Gastroesophageal sphincter (tissue), 4 donors: Measurements from ENCODE around the gene KRTAP12-1. TPM values are rescaled to one million over a fixed set of nuclear protein-coding genes. Genes with fewer than 3 reads are reported as not detected.

Experiments used
- ATAC-seq: fragments of 150-250 bp; one replicate; pipeline ENCODE4 v1.9.1; 2016; ENCODE audit warnings: mild to moderate bottlenecking, moderate library complexity
- H3K27ac ChIP-seq, 4 donors: fragments of 200-600 bp; sonication (generic) in 3 of 4; 1 replicate in 3 of 4; 2 replicates in 1 of 4; pipeline ENCODE4 v1.5.1; 2016 to 2019
- H3K27me3 ChIP-seq: fragments of 200-600 bp; sonication (generic); one replicate; pipeline ENCODE4 v1.5.1; 2019
- H3K36me3 ChIP-seq, 2 donors: fragments of 200-600 bp; sonication (generic); one replicate each; pipeline ENCODE4 v1.5.1; 2019; ENCODE audit warnings: control low read depth in 1 of 2
- H3K4me1 ChIP-seq, 3 donors: fragments of 200-600 bp; sonication (generic); 1 replicate in 2 of 3; 2 replicates in 1 of 3; pipeline ENCODE4 v1.5.1; 2016 to 2019; ENCODE audit warnings: control low read depth in 2 of 3
- H3K4me3 ChIP-seq, 2 donors: fragments of 200-600 bp; sonication (generic); one replicate each; pipeline ENCODE4 v1.5.1; 2019; ENCODE audit warnings: mild to moderate bottlenecking in 1 of 2, moderate library complexity in 1 of 2
- H3K9me3 ChIP-seq, 3 donors: fragments of 200-600 bp; sonication (generic); one replicate each; pipeline ENCODE4 v1.5.1; 2017 to 2019; ENCODE audit warnings: control low read depth in 2 of 3
- CTCF ChIP-seq, 4 experiments: fragments of 200-600 bp in 2 of 4; fragments of 450-650 bp in 2 of 4; sonication (generic) in 1 of 4; IDR thresholded peaks; one replicate each; pipeline ENCODE4 v1.5.1; 2017 to 2019; ENCODE audit warnings: antibody characterized with exemption in 4 of 4, mild to moderate bottlenecking in 2 of 4, moderate library complexity in 2 of 4
- EP300 ChIP-seq: sonication (generic); formaldehyde crosslinking; IDR thresholded peaks from one replicate; pipeline ENCODE4 v1.6.1; 2017; ENCODE audit warnings: antibody characterized with exemption, mild to moderate bottlenecking
- POLR2A ChIP-seq, 2 donors: fragments of 450-650 bp; IDR thresholded peaks; one replicate each; pipeline ENCODE4 v1.6.1; 2017; ENCODE audit warnings: antibody characterized with exemption in 2 of 2, mild to moderate bottlenecking in 2 of 2, moderate library complexity in 1 of 2
- POLR2AphosphoS5 ChIP-seq: sonication (generic); formaldehyde crosslinking; IDR thresholded peaks from one replicate; pipeline ENCODE4 v1.6.1; 2017; ENCODE audit warnings: antibody characterized with exemption
- WGBS, 2 donors: methylation state at CpG; one replicate each; pipeline ENCODE4 v1.1.5; 2018; ENCODE audit warnings: low coverage in 1 of 2; 5-methylcytosine and 5-hydroxymethylcytosine counted together
- total RNA-seq, 4 donors: library from RNA; depleted of rRNA; stranded (reverse); fragments of >200 nt; gene quantifications; one replicate each; pipeline ENCODE4 v1.1.0, GENCODE V29; 2016

The KRTAP12-1 gene
- total RNA-seq, 4 donors from 2014 or later, result not detected

- 43 to 66% methylated on average over 6 to 8 of the region's 11 CpGs for WGBS, 2 donors
- Histone ChIP-seq H3K4me1 (no peaks in the 10 kb centered on the region), H3K27me3 (peaks cover 41% of the 10 kb centered on the region), H3K4me3 (no peak overlapping the region), H3K36me3 (no peaks in the 10 kb centered on the region), H3K9me3 (peaks cover 0 to 13% (median 0%) of the 10 kb centered on the region in 3 donors), H3K27ac (no peak overlapping the region)
- no peak for ATAC-seq
- no peak for TF ChIP-seq EP300
- TF ChIP-seq CTCF (IDR thresholded peaks at IDR 0.05), result no peak
- TF ChIP-seq POLR2AphosphoS5, result no peak
- no peak for TF ChIP-seq POLR2A (IDR thresholded peaks at IDR 0.05)
Measured at GRCh38 chr21:44658913-44659595, 22.9 kb downstream of the KRTAP12-1 start.

GRCh38 chr21:44658541-44658910 lies 23.4 kb downstream of the KRTAP12-1 start:
- WGBS, 2 donors, result 66% methylated on average over 5 of the region's 5 CpGs; no CpG with 5 or more reads in 1 of the 2 donors
- peaks cover 0 to 13% (median 0%) of the 10 kb centered on the region in 3 donors for H3K9me3 ChIP-seq
- TF ChIP-seq POLR2AphosphoS5, result no peak
- no peaks in the 10 kb centered on the region for H3K36me3 ChIP-seq
- no peak for ATAC-seq
- H3K4me3 ChIP-seq, result no peak overlapping the region
- H3K27ac ChIP-seq, result no peak overlapping the region
- H3K27me3 ChIP-seq, result peaks cover 42% of the 10 kb centered on the region
- H3K4me1 ChIP-seq, result no peaks in the 10 kb centered on the region

GRCh38 chr21:44657635-44658540 lies 24.1 kb downstream of the KRTAP12-1 start, which contains the start of gene KRTAP12-3:
Gene KRTAP12-3 (plus strand): TSS chr21:44657932. CDS start chr21:44657980, 48 bp downstream.
- H3K27me3 ChIP-seq, result peaks cover 42% of the 10 kb centered on the region
- WGBS, 2 donors, result 72% methylated on average over 24 of the region's 26 CpGs; no CpG with 5 or more reads in 1 of the 2 donors
- no peaks in the 10 kb centered on the region for H3K4me1 ChIP-seq
- no peak within 1 kb of the TSS for H3K27ac ChIP-seq
- H3K9me3 ChIP-seq, result peaks cover 0 to 10% (median 0%) of the 10 kb centered on the region in 3 donors
- no peaks in the 10 kb centered on the region for H3K36me3 ChIP-seq
- TF ChIP-seq POLR2AphosphoS5 (no peak), CTCF (IDR thresholded peaks at IDR 0.05) (no peak), POLR2A (IDR thresholded peaks at IDR 0.05) (no peak), EP300 (no peak)
- no peak within 1 kb of the TSS for H3K4me3 ChIP-seq
- ATAC-seq, result no peak

- H3K27ac ChIP-seq, result no peak overlapping the region
Measured at GRCh38 chr21:44656868-44657267, 25.1 kb downstream of the KRTAP12-1 start.

More at GRCh38 chr21:44656868-44657267, 25.1 kb downstream of the KRTAP12-1 start:
- no peak for TF ChIP-seq POLR2AphosphoS5
- no peak for TF ChIP-seq POLR2A (IDR thresholded peaks at IDR 0.05)
- no peak for TF ChIP-seq EP300
- no peak for TF ChIP-seq CTCF (IDR thresholded peaks at IDR 0.05)
- peaks cover 42% of the 10 kb centered on the region for H3K27me3 ChIP-seq
- WGBS, 2 donors, result 25 to 29% methylated on average over 1 of the region's 1 CpG
- ATAC-seq, result no peak
- no peak overlapping the region for H3K4me3 ChIP-seq
- H3K36me3 ChIP-seq, result no peaks in the 10 kb centered on the region
- H3K9me3 ChIP-seq, result peaks cover 0 to 10% (median 0%) of the 10 kb centered on the region in 3 donors
- no peaks in the 10 kb centered on the region for H3K4me1 ChIP-seq
